ENCODE data around the gene DGCR6L.
"Not testable (repeated sequence)": the region's sequence is repeated elsewhere in the genome, so short reads cannot be mapped to it uniquely, and the experiment has no call there.

The DGCR6L gene

GRCh38 chr22:20307448-20308447 is 12.1 kb downstream of the DGCR6L start:
- not testable (repeated sequence) for DNase-seq

- DNase-seq: not testable (repeated sequence)
Measured at GRCh38 chr22:20306646-20307447, 13.0 kb downstream of the DGCR6L start.

GRCh38 chr22:20305894-20306645 is 13.8 kb downstream of the DGCR6L start:
- no peak for DNase-seq

- DNase-seq: not testable (repeated sequence)
Measured at GRCh38 chr22:20305230-20305893, 14.5 kb downstream of the DGCR6L start.

GRCh38 chr22:20304646-20305045 is 15.2 kb downstream of the DGCR6L start:
- no peak for DNase-seq

GRCh38 chr22:20303229-20303534 is 16.7 kb downstream of the DGCR6L start:
- not testable (repeated sequence) for DNase-seq

- no peak for DNase-seq
Measured at GRCh38 chr22:20302438-20303228, 17.2 kb downstream of the DGCR6L start.

- no peak for DNase-seq
Measured at GRCh38 chr22:20299746-20300136, 20.1 kb downstream of the DGCR6L start.

- peak; percentile 96 for DNase-seq
Measured at GRCh38 chr22:20298803-20299745, 20.8 kb downstream of the DGCR6L start.

GRCh38 chr22:20298110-20298802 is 21.6 kb downstream of the DGCR6L start:
- no peak for DNase-seq

GRCh38 chr22:20297414-20298109 is 22.3 kb downstream of the DGCR6L start:
- DNase-seq: no peak

- DNase-seq: no peak
Measured at GRCh38 chr22:20296598-20296997, 23.3 kb downstream of the DGCR6L start.

GRCh38 chr22:20295262-20296064 is 24.4 kb downstream of the DGCR6L start:
- DNase-seq: no peak

GRCh38 chr22:20292673-20293232 is 27.1 kb downstream of the DGCR6L start:
- DNase-seq: no peak

- no peak for DNase-seq
Measured at GRCh38 chr22:20292108-20292507, 27.8 kb downstream of the DGCR6L start.

- DNase-seq: no peak
Measured at GRCh38 chr22:20291604-20292063, 28.2 kb downstream of the DGCR6L start.

GRCh38 chr22:20291249-20291586 is 28.6 kb downstream of the DGCR6L start:
- DNase-seq: no peak
